Measurements from ENCODE around the gene ILDR1. TPM values are rescaled to one million over a fixed set of nuclear protein-coding genes. Genes with fewer than 3 reads are reported as not detected.

ILDR1 gene
- total and polyA plus RNA-seq, 10 of the 15 experiments (the other 5 are each of a cell fraction or from before 2014, with no cell fraction given), result 1.3 to 12.0 (median 7.0) TPM

GRCh38 chr3:122063908-122064307, 41.9 kb upstream of the ILDR1 start (continued):
- TF ChIP-seq PKNOX1 (IDR thresholded peaks at IDR 0.05) (peak; percentile 29; the same call in 1 of the 2 replicates), POLR2AphosphoS5 (IDR thresholded peaks at IDR 0.05; ENCODE audit: low read length) (no peak), RBBP5 (conservative IDR thresholded peaks at IDR 0.05) (no peak), KAT2A (conservative IDR thresholded peaks at IDR 0.05; ENCODE audit: control insufficient read depth, low read depth, low read length) (no peak), ATF7 (IDR thresholded peaks at IDR 0.05; ENCODE audit: low read depth) (peak; percentile 9; the same call in 1 of the 2 replicates), SPI1 (IDR thresholded peaks at IDR 0.05; ENCODE audit: borderline replicate concordance, insufficient read depth, low read depth, low read length) (peak; percentile 77), NBN (IDR thresholded peaks at IDR 0.05) (0 out of 2 replicates have a peak, but pooled peaks have one; percentile 60), RUNX3 (IDR thresholded peaks at IDR 0.05; ENCODE audit: low read length) (no peak), CHD2 (IDR thresholded peaks at IDR 0.05; ENCODE audit: borderline replicate concordance, low read depth, low read length) (no peak), ZNF384 (IDR thresholded peaks at IDR 0.05; ENCODE audit: borderline replicate concordance, low read depth, low read length) (no peak), IKZF1 (conservative IDR thresholded peaks at IDR 0.05) (peak; percentile 53), SMC3 (IDR thresholded peaks at IDR 0.05; ENCODE audit: borderline replicate concordance, low read length) (no peak), POU2F2 (IDR thresholded peaks at IDR 0.05; ENCODE audit: borderline replicate concordance, low read depth, low read length) (0 out of 3 replicates have a peak, but pooled peaks have one; percentile 30), ZNF687 (IDR thresholded peaks at IDR 0.05) (0 out of 2 replicates have a peak, but pooled peaks have one; percentile 41), CHD4 (IDR thresholded peaks at IDR 0.05) (no peak), ZBTB11 (CRISPR knock-in tag; IDR thresholded peaks at IDR 0.05) (no peak), BACH1 (IDR thresholded peaks at IDR 0.05; ENCODE audit: borderline replicate concordance) (no peak), CTCF (IDR thresholded peaks at IDR 0.05 in 2 of 3, conservative IDR thresholded peaks at IDR 0.05 in 1 of 3; ENCODE audit: control insufficient read depth in 2 of 3, extremely low read depth in 1 of 3, insufficient read depth in 1 of 3, low read depth in 3 of 3, low read length in 3 of 3) (no peak), KLF5 (IDR thresholded peaks at IDR 0.05; ENCODE audit: partially characterized antibody) (no peak), RFX5 (IDR thresholded peaks at IDR 0.05; ENCODE audit: low read depth, low read length) (no peak)
